Loucy (cell line): ENCODE data around the gene TMEM132E.

Experiments used
- H2AFZ ChIP-seq: fragments of 200-600 bp; sonication (generic); 2 replicates; pipeline ENCODE4 v1.6.0; 2016; ENCODE audit warnings: antibody characterized with exemption, mild to moderate bottlenecking, low read length, moderate library complexity
- H3F3A ChIP-seq: fragments of 200-600 bp; 2 replicates; pipeline ENCODE4 v1.6.0; 2016; ENCODE audit warnings: antibody characterized with exemption, low read depth, mild to moderate bottlenecking
- H3K27me3 ChIP-seq: fragments of 200-600 bp; sonication (generic); 2 replicates; pipeline ENCODE4 v1.6.1; 2014; ENCODE audit warnings: low read length, mild to moderate bottlenecking; ENCODE audit not compliant: insufficient read depth, poor library complexity, severe bottlenecking
- H3K36me3 ChIP-seq: fragments of 200-600 bp; sonication (generic); 2 replicates; pipeline ENCODE4 v1.6.1; 2016; ENCODE audit warnings: low read length; ENCODE audit not compliant: insufficient read depth
- H3K4me1 ChIP-seq: fragments of 200-600 bp; sonication (generic); 2 replicates; pipeline ENCODE4 v1.5.1; 2014; ENCODE audit warnings: low read length, mild to moderate bottlenecking; ENCODE audit not compliant: insufficient read depth, poor library complexity, severe bottlenecking
- H3K4me2 ChIP-seq: fragments of 200-600 bp; sonication (generic); 2 replicates; pipeline ENCODE4 v1.6.0; 2014; ENCODE audit warnings: antibody characterized with exemption, low read length, low read depth, mild to moderate bottlenecking; ENCODE audit not compliant: poor library complexity, severe bottlenecking
- H3K4me3 ChIP-seq: fragments of 200-600 bp; sonication (generic); 2 replicates; pipeline ENCODE4 v1.5.1; 2014; ENCODE audit warnings: low read length, mild to moderate bottlenecking, mixed read lengths; ENCODE audit not compliant: poor library complexity, severe bottlenecking
- H3K79me2 ChIP-seq: fragments of 200-600 bp; sonication (generic); 2 replicates; pipeline ENCODE4 v1.6.1; 2014; ENCODE audit warnings: low read length; ENCODE audit not compliant: insufficient read depth
- H3K9ac ChIP-seq: fragments of 200-600 bp; sonication (generic); 2 replicates; pipeline ENCODE4 v1.6.0; 2014; ENCODE audit warnings: mild to moderate bottlenecking, low read depth, low read length, moderate library complexity; ENCODE audit not compliant: poor library complexity, severe bottlenecking
- H3K9me2 ChIP-seq: fragments of 200-600 bp; sonication (generic); replicated peaks from 2 replicates; pipeline ENCODE4 v1.6.1; 2016; ENCODE audit warnings: low read depth, low read length, mixed read lengths
- H3K9me3 ChIP-seq: fragments of 200-600 bp; sonication (generic); 2 replicates; pipeline ENCODE4 v1.6.1; 2014; ENCODE audit warnings: mild to moderate bottlenecking, antibody characterized with exemption, low read length, low read depth; ENCODE audit not compliant: insufficient read depth
- H4K20me1 ChIP-seq: fragments of 200-600 bp; sonication (generic); 2 replicates; pipeline ENCODE4 v1.6.0; 2014; ENCODE audit warnings: antibody characterized with exemption, low read length, mild to moderate bottlenecking; ENCODE audit not compliant: insufficient read depth, poor library complexity, severe bottlenecking
- CTCF ChIP-seq: fragments of 200-600 bp; sonication (generic); conservative IDR thresholded peaks from 2 replicates; pipeline ENCODE4 v1.5.1; 2014; ENCODE audit warnings: mild to moderate bottlenecking, antibody characterized with exemption, low read length
- EZH2phosphoT487 ChIP-seq: fragments of 200-600 bp; IDR thresholded peaks from 2 replicates; pipeline ENCODE4 v1.6.1; 2018; ENCODE audit warnings: antibody characterized with exemption, mild to moderate bottlenecking, moderate library complexity, borderline replicate concordance

Gene TMEM132E

GRCh38 chr17:34549966-34550365 is 29.4 kb upstream of the TMEM132E start:
- Histone ChIP-seq H3K27me3 (no peaks in the 10 kb centered on the region), H4K20me1 (no peaks in the 10 kb centered on the region), H3K9me2 (no peaks in the 10 kb centered on the region), H3K4me2 (no peak overlapping the region), H3K4me3 (no peak overlapping the region), H3K9me3 (no peaks in the 10 kb centered on the region), H3K9ac (no peak overlapping the region), H2AFZ (no peak overlapping the region), H3K36me3 (no peaks in the 10 kb centered on the region), H3K79me2 (no peaks in the 10 kb centered on the region), H3F3A (no peaks in the 10 kb centered on the region), H3K4me1 (no peaks in the 10 kb centered on the region)
- TF ChIP-seq EZH2phosphoT487, result no peak
- TF ChIP-seq CTCF, result no peak

- Histone ChIP-seq H3K9ac (no peak overlapping the region), H3K9me2 (no peaks in the 10 kb centered on the region), H2AFZ (no peak overlapping the region), H3K4me2 (no peak overlapping the region), H3K4me3 (no peak overlapping the region), H3F3A (no peaks in the 10 kb centered on the region), H4K20me1 (no peaks in the 10 kb centered on the region), H3K9me3 (no peaks in the 10 kb centered on the region), H3K36me3 (no peaks in the 10 kb centered on the region), H3K27me3 (no peaks in the 10 kb centered on the region), H3K79me2 (no peaks in the 10 kb centered on the region), H3K4me1 (no peaks in the 10 kb centered on the region)
- TF ChIP-seq EZH2phosphoT487, result no peak
- TF ChIP-seq CTCF, result no peak
These were observed 25.5 kb upstream of the TMEM132E start for GRCh38 chr17:34553907-34554306.

- no peaks in the 10 kb centered on the region for H3K27me3 ChIP-seq
- H4K20me1 ChIP-seq, result no peaks in the 10 kb centered on the region
- H3K9me3 ChIP-seq, result no peaks in the 10 kb centered on the region
- H3K4me3 ChIP-seq, result no peak overlapping the region
- H2AFZ ChIP-seq, result no peak overlapping the region
- H3K9me2 ChIP-seq, result no peaks in the 10 kb centered on the region
- no peak overlapping the region for H3K9ac ChIP-seq
- H3K79me2 ChIP-seq, result no peaks in the 10 kb centered on the region
- H3K4me2 ChIP-seq, result no peak overlapping the region
- H3K36me3 ChIP-seq, result no peaks in the 10 kb centered on the region
- H3K4me1 ChIP-seq, result no peaks in the 10 kb centered on the region
- H3F3A ChIP-seq, result no peaks in the 10 kb centered on the region
- no peak for TF ChIP-seq CTCF
- TF ChIP-seq EZH2phosphoT487, result no peak
These were observed 23.0 kb upstream of the TMEM132E start for GRCh38 chr17:34556384-34556783.
